SIG-M5 treated with dmso at 0.1 percent for 504 hours (cell line): ENCODE results near the gene CNOT6.

Experiments used
- DNase-seq: peaks from one replicate; lab custom pipeline; 2025; ENCODE audit not compliant: unreplicated experiment; lab: John Stamatoyannopoulos, UW

Gene CNOT6

GRCh38 chr5:180558232-180558631, 64.1 kb downstream of the CNOT6 start:
- no peak for DNase-seq

GRCh38 chr5:180563994-180564393, 69.8 kb downstream of the CNOT6 start:
- no peak for DNase-seq

- DNase-seq = no peak
Measured at GRCh38 chr5:180568914-180569313, 74.7 kb downstream of the CNOT6 start.

- no peak for DNase-seq
Measured at GRCh38 chr5:180575571-180575970, 81.4 kb downstream of the CNOT6 start.

GRCh38 chr5:180580681-180581080, 86.5 kb downstream of the CNOT6 start:
- no peak for DNase-seq

- no peak for DNase-seq
Measured at GRCh38 chr5:180583738-180584137, 89.6 kb downstream of the CNOT6 start.

GRCh38 chr5:180586204-180586603, 92.0 kb downstream of the CNOT6 start:
- no peak for DNase-seq

GRCh38 chr5:180586870-180587269, 92.7 kb downstream of the CNOT6 start:
- no peak for DNase-seq

- DNase-seq = no peak
Measured at GRCh38 chr5:180589771-180590542, 95.8 kb downstream of the CNOT6 start.

- DNase-seq = no peak
Measured at GRCh38 chr5:180590543-180591310, 96.5 kb downstream of the CNOT6 start.

- DNase-seq = no peak
Measured at GRCh38 chr5:180591311-180591887, 97.2 kb downstream of the CNOT6 start, which contains the start of gene SCGB3A1. Gene SCGB3A1 (minus strand): TSS chr5:180591499. CDS start chr5:180591462, 37 bp downstream.

- no peak for DNase-seq
Measured at GRCh38 chr5:180592176-180592575, 98.0 kb downstream of the CNOT6 start.

- DNase-seq = no peak
Measured at GRCh38 chr5:180593446-180594206, 99.4 kb downstream of the CNOT6 start.

- DNase-seq = no peak
Measured at GRCh38 chr5:180594311-180595045, 100.3 kb downstream of the CNOT6 start.

GRCh38 chr5:180595046-180595379, 100.8 kb downstream of the CNOT6 start:
- no peak for DNase-seq

GRCh38 chr5:180595381-180596114, 101.4 kb downstream of the CNOT6 start:
- DNase-seq = no peak

GRCh38 chr5:180596115-180596667, 102.0 kb downstream of the CNOT6 start:
- no peak for DNase-seq

GRCh38 chr5:180596668-180597231, 102.6 kb downstream of the CNOT6 start:
- DNase-seq = no peak

- no peak for DNase-seq
Measured at GRCh38 chr5:180598316-180598701, 104.1 kb downstream of the CNOT6 start.
